ENCODE measurements around the gene CALHM3. TPM values are rescaled to one million over a fixed set of nuclear protein-coding genes. Genes with fewer than 3 reads are reported as not detected.

Gene CALHM3
- total and polyA plus RNA-seq, 2 donors (not counting 3 experiments of a cell fraction or from before 2014, with no cell fraction given) = not detected

- Histone ChIP-seq H3K9ac (replicated peaks; ENCODE audit: extremely low read depth, insufficient read depth, low read length) (no peak overlapping the region), H3K4me3 (replicated peaks in 1 of 3; ENCODE audit: insufficient read depth in 1 of 3, low read depth in 1 of 3, low read length in 3 of 3) (no peak overlapping the region), H3K4me2 (ENCODE audit: insufficient read depth, low read length) (no peak overlapping the region), H3K9me1 (replicated peaks; ENCODE audit: control insufficient read depth, extremely low read depth, insufficient read depth, low read length) (no peaks in the 10 kb centered on the region), H3K4me1 (ENCODE audit: control insufficient read depth, extremely low read depth, insufficient read depth, low read length) (no peaks in the 10 kb centered on the region), H3K36me3 (ENCODE audit: control insufficient read depth in 2 of 2, extremely low read depth in 1 of 2, insufficient read depth in 2 of 2, low read length in 2 of 2) (no peaks in the 10 kb centered on the region), H3K9me3 (replicated peaks; ENCODE audit: control insufficient read depth, insufficient read depth, low read length) (no peaks in the 10 kb centered on the region), H3K27ac (ENCODE audit: insufficient read depth, low read depth, low read length) (no peak overlapping the region), H3K79me2 (ENCODE audit: control insufficient read depth, insufficient read depth, low read length) (no peaks in the 10 kb centered on the region), H3K27me3 (ENCODE audit: control insufficient read depth in 2 of 2, insufficient read depth in 2 of 2, low read length in 2 of 2) (no peaks in the 10 kb centered on the region), H2AFZ (ENCODE audit: low read depth, low read length) (no peak overlapping the region), H4K20me1 (replicated peaks; ENCODE audit: control insufficient read depth, extremely low read depth, insufficient read depth, low read length) (no peaks in the 10 kb centered on the region)
- TF ChIP-seq GATA2 (IDR thresholded peaks at IDR 0.05; ENCODE audit: insufficient read depth, insufficient read length, low read depth, low read length) (no peak), EZH2 (IDR thresholded peaks at IDR 0.05; ENCODE audit: borderline replicate concordance, low read depth, low read length, severe bottlenecking) (no peak), POLR2AphosphoS5 (IDR thresholded peaks at IDR 0.05; ENCODE audit: insufficient read depth, low read depth, low read length) (no peak), MYC (IDR thresholded peaks at IDR 0.05; ENCODE audit: low read depth, low read length) (no peak), CTCF (IDR thresholded peaks at IDR 0.05; ENCODE audit: extremely low read depth in 1 of 2, insufficient read depth in 1 of 2, low read depth in 1 of 2, low read length in 2 of 2) (no peak), JUN (IDR thresholded peaks at IDR 0.05; ENCODE audit: borderline replicate concordance, insufficient read depth, insufficient read length, low read depth) (no peak), FOS (IDR thresholded peaks at IDR 0.05; ENCODE audit: borderline replicate concordance, insufficient read depth, low read length) (no peak), POLR2A (IDR thresholded peaks at IDR 0.05; ENCODE audit: low read depth, low read length) (no peak), MAX (IDR thresholded peaks at IDR 0.05; ENCODE audit: insufficient read depth, insufficient read length) (no peak)
- DNase-seq (ENCODE audit: low read depth, low spot score) = no peak
- BruUV-seq (replicated peaks) = no TSS peak
- intact Hi-C loops (cut with micrococcal nuclease) (no loop called here), dilution Hi-C loops (cut with MboI; ENCODE audit: extremely low pct_ligation_motif_present, low sequenced_read_pairs) (no loop called here)
- ChIA-PET POLR2A (no interaction called here), CTCF (interaction anchor here (1.3 kb wide), 1 partner anchor 8 kb away, joined by 3 read pairs; the partner anchor contains the start of gene CALHM2)
- FAIRE-seq = no peak
Measured at GRCh38 chr10:103459615-103460014, 19.4 kb downstream of the CALHM3 start.
